Measurements from ENCODE around the gene SND1. TPM values are rescaled to one million over a fixed set of nuclear protein-coding genes. Genes with fewer than 3 reads are reported as not detected.
"Not testable (repeated sequence)": the region's sequence is repeated elsewhere in the genome, so short reads cannot be mapped to it uniquely, and the experiment has no call there.

The SND1 gene
- total and polyA plus RNA-seq, 4 donors, result 59.4 to 214 (median 84.1) TPM

DNA sequence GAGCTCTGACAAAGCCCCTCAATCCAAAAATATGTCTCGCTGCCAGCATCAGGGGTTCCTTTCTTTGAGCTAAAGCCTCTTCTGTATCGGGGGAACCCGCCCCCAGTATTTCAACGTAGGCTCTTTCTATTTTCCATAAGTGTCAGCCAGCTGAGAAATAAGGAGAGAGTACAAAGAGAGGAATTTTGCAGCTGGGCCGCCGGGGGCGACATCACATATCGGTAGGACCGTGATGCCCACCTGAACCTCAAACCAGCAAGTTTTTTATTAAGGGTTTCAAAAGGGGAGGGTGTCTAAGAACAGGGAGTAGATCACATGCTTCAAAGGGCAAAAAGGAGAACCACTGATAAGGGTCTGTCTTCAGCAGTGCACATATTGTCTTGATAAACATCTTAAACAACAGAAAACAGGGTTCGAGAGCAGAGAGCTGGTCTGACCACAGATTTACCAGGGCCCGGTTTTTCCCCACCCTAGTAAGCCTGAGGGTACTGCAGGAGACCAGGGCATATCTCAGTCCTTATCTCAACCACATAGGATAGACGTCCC is 457.5 kb downstream of the SND1 start:
- not testable (repeated sequence) for H3K4me3 ChIP-seq (ENCODE audit: low read depth in 1 of 3, low read length in 3 of 3); H3K9ac ChIP-seq (ENCODE audit: low read depth in 1 of 2, low read length in 2 of 2); H3K9me3 ChIP-seq (ENCODE audit: control insufficient read depth in 4 of 4, low read length in 3 of 4); H3K27ac ChIP-seq (ENCODE audit: low read depth in 1 of 2, low read length in 2 of 2); H3K27me3 ChIP-seq (ENCODE audit: control insufficient read depth in 4 of 4, insufficient read depth in 4 of 4, low read length in 3 of 4); DNase-seq (ENCODE audit: low spot score); H3K36me3 ChIP-seq (ENCODE audit: control insufficient read depth in 4 of 4, insufficient read depth in 3 of 4, low read depth in 1 of 4, low read length in 3 of 4); H3K4me1 ChIP-seq (ENCODE audit: control insufficient read depth in 4 of 4, insufficient read depth in 4 of 4, low read length in 3 of 4)
- 82% methylated on average over 12 of the region's 12 CpGs for WGBS

DNA sequence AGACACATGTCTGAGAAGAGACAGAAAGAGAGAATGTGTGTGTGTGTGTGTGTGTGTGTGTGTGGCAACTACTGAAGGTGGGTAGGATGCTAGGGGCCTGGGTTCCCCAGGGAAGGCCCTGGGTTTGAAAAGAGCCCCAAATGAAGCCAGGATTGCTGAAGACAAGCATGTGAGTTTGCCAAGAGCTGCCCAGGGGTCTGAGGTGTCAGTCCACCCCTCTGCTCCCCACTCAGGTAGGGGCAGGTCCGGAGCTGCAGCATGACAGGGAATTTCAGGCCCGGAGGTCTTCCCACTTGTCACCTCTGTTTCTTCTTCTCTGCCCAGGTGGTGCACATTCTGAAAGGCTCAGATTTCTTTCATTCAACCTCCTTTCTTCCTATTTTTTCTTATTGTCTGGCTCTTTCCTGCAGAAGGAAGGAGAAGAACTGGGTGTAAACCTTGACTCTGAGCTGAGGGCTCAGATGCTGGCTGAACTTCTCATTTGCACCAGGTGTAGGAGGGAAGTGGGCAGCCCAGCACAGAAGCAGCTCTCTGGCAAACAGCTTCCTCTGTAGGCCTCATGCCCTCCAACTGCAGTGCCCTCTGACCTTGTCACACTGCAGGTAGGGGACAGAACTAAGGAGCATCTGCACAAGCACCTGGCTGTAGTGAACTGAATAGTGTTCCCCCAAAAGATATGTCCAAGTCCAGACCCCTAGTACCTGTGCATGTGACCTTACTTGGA is 458.8 kb downstream of the SND1 start:
- H3K4me1 ChIP-seq (ENCODE audit: control insufficient read depth in 4 of 4, insufficient read depth in 4 of 4, low read length in 3 of 4), result peaks cover 0 to 2% (median 0%) of the 10 kb centered on the region in 4 donors
- TF ChIP-seq, protein P1, sequence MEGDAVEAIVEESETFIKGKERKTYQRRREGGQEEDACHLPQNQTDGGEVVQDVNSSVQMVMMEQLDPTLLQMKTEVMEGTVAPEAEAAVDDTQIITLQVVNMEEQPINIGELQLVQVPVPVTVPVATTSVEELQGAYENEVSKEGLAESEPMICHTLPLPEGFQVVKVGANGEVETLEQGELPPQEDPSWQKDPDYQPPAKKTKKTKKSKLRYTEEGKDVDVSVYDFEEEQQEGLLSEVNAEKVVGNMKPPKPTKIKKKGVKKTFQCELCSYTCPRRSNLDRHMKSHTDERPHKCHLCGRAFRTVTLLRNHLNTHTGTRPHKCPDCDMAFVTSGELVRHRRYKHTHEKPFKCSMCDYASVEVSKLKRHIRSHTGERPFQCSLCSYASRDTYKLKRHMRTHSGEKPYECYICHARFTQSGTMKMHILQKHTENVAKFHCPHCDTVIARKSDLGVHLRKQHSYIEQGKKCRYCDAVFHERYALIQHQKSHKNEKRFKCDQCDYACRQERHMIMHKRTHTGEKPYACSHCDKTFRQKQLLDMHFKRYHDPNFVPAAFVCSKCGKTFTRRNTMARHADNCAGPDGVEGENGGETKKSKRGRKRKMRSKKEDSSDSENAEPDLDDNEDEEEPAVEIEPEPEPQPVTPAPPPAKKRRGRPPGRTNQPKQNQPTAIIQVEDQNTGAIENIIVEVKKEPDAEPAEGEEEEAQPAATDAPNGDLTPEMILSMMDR (IDR thresholded peaks at IDR 0.05; ENCODE audit: low read depth, low read length, missing input control), result no peak
- no peak for TF ChIP-seq RXRA (IDR thresholded peaks at IDR 0.05)
- TF ChIP-seq MAX (IDR thresholded peaks at IDR 0.05), result no peak
- no peak for TF ChIP-seq HNF4G (IDR thresholded peaks at IDR 0.05)
- no peak for TF ChIP-seq SP1 (IDR thresholded peaks at IDR 0.05)
- TF ChIP-seq, protein P2, sequence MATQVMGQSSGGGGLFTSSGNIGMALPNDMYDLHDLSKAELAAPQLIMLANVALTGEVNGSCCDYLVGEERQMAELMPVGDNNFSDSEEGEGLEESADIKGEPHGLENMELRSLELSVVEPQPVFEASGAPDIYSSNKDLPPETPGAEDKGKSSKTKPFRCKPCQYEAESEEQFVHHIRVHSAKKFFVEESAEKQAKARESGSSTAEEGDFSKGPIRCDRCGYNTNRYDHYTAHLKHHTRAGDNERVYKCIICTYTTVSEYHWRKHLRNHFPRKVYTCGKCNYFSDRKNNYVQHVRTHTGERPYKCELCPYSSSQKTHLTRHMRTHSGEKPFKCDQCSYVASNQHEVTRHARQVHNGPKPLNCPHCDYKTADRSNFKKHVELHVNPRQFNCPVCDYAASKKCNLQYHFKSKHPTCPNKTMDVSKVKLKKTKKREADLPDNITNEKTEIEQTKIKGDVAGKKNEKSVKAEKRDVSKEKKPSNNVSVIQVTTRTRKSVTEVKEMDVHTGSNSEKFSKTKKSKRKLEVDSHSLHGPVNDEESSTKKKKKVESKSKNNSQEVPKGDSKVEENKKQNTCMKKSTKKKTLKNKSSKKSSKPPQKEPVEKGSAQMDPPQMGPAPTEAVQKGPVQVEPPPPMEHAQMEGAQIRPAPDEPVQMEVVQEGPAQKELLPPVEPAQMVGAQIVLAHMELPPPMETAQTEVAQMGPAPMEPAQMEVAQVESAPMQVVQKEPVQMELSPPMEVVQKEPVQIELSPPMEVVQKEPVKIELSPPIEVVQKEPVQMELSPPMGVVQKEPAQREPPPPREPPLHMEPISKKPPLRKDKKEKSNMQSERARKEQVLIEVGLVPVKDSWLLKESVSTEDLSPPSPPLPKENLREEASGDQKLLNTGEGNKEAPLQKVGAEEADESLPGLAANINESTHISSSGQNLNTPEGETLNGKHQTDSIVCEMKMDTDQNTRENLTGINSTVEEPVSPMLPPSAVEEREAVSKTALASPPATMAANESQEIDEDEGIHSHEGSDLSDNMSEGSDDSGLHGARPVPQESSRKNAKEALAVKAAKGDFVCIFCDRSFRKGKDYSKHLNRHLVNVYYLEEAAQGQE (IDR thresholded peaks at IDR 0.05), result no peak
- no peak for TF ChIP-seq HNF4A (conservative IDR thresholded peaks at IDR 0.05)
- TF ChIP-seq NR2F2 (IDR thresholded peaks at IDR 0.05), result no peak
- TF ChIP-seq TAF1 (conservative IDR thresholded peaks at IDR 0.05), result no peak
- TF ChIP-seq, protein P3, sequence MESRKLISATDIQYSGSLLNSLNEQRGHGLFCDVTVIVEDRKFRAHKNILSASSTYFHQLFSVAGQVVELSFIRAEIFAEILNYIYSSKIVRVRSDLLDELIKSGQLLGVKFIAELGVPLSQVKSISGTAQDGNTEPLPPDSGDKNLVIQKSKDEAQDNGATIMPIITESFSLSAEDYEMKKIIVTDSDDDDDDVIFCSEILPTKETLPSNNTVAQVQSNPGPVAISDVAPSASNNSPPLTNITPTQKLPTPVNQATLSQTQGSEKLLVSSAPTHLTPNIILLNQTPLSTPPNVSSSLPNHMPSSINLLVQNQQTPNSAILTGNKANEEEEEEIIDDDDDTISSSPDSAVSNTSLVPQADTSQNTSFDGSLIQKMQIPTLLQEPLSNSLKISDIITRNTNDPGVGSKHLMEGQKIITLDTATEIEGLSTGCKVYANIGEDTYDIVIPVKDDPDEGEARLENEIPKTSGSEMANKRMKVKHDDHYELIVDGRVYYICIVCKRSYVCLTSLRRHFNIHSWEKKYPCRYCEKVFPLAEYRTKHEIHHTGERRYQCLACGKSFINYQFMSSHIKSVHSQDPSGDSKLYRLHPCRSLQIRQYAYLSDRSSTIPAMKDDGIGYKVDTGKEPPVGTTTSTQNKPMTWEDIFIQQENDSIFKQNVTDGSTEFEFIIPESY (IDR thresholded peaks at IDR 0.05), result no peak
- no peak for TF ChIP-seq GABPA (IDR thresholded peaks at IDR 0.05 in 1 of 2, conservative IDR thresholded peaks at IDR 0.05 in 1 of 2)

More for the DNA sequence above, 458.8 kb downstream of the SND1 start:
- no peak overlapping the region for H3K4me3 ChIP-seq (ENCODE audit: low read depth in 1 of 3, low read length in 3 of 3)
- H3K9me3 ChIP-seq (ENCODE audit: control insufficient read depth in 4 of 4, low read length in 3 of 4), result no peaks in the 10 kb centered on the region
- WGBS, result 95% methylated on average over 2 of the region's 2 CpGs
- H3K27ac ChIP-seq (ENCODE audit: low read depth in 1 of 2, low read length in 2 of 2), result no peak overlapping the region
- no peaks in the 10 kb centered on the region for H3K27me3 ChIP-seq (ENCODE audit: control insufficient read depth in 4 of 4, insufficient read depth in 4 of 4, low read length in 3 of 4)
- no peaks in the 10 kb centered on the region for H3K36me3 ChIP-seq (ENCODE audit: control insufficient read depth in 4 of 4, insufficient read depth in 3 of 4, low read depth in 1 of 4, low read length in 3 of 4)
- no peak for DNase-seq (ENCODE audit: low spot score)
- no peak overlapping the region for H3K9ac ChIP-seq (ENCODE audit: low read depth in 1 of 2, low read length in 2 of 2)

All from liver (tissue), 9 donors.